WERI-Rb-1 (cell line): Measurements from ENCODE around the gene CSRP3.

Experiments used
- DNase-seq: peaks from one replicate; pipeline ENCODE4 v3.0.0-alpha.2; 2020
- H3K27ac ChIP-seq: fragments of 250-450 bp; sonication (Bioruptor Pico); 2 replicates; pipeline ENCODE4 v1.5.1; 2020; ENCODE audit warnings: mild to moderate bottlenecking, moderate library complexity
- H3K27me3 ChIP-seq: fragments of 250-450 bp; sonication (Bioruptor Pico); 2 replicates; pipeline ENCODE4 v1.5.1; 2021; ENCODE audit warnings: mild to moderate bottlenecking, low read depth, moderate library complexity; ENCODE audit not compliant: insufficient read depth, severe bottlenecking
- H3K36me3 ChIP-seq: fragments of 250-450 bp; sonication (Bioruptor Pico); 2 replicates; pipeline ENCODE4 v1.5.1; 2020; ENCODE audit warnings: mild to moderate bottlenecking, moderate library complexity
- H3K4me3 ChIP-seq: 2 replicates; pipeline ENCODE4 v1.5.1; 2011; ENCODE audit warnings: low read depth, mild to moderate bottlenecking, control low read depth, low read length
- H3K9me3 ChIP-seq: fragments of 250-450 bp; sonication (Bioruptor Pico); 2 replicates; pipeline ENCODE4 v1.5.1; 2021; ENCODE audit warnings: mild to moderate bottlenecking, moderate library complexity; ENCODE audit not compliant: severe bottlenecking
- TF ChIP-seq, protein P1 (sequence below): IDR thresholded peaks from 2 replicates; pipeline ENCODE4 v1.5.1; 2011; ENCODE audit warnings: low read depth, mild to moderate bottlenecking, control low read depth, inconsistent platforms, low read length

The CSRP3 gene

DNA sequence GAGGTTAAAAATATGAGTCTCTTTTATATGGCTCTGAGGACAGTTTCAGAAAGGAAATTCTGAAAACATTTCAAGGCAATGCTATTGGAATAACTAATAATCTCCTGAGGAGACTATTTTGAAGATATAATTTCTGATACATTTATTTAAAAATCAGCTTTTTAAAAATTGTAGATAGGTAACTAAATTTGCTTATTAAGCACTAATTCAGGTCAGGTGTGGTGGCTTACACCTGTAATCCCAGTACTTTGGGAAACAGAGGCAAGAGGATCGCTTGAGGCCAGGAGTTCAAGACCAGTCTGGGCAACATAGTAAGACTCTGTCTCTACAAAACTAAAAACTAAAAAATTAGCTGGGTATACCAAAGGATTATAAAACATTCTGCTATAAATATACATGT lies 67.8 kb downstream of the CSRP3 start:
- Histone ChIP-seq H3K36me3 (peaks cover 2% of the 10 kb centered on the region; the same call in 1 of the 2 replicates), H3K27ac (no peak overlapping the region), H3K9me3 (peaks cover 8% of the 10 kb centered on the region), H3K27me3 (no peaks in the 10 kb centered on the region), H3K4me3 (no peak overlapping the region)
- TF ChIP-seq, protein P1, sequence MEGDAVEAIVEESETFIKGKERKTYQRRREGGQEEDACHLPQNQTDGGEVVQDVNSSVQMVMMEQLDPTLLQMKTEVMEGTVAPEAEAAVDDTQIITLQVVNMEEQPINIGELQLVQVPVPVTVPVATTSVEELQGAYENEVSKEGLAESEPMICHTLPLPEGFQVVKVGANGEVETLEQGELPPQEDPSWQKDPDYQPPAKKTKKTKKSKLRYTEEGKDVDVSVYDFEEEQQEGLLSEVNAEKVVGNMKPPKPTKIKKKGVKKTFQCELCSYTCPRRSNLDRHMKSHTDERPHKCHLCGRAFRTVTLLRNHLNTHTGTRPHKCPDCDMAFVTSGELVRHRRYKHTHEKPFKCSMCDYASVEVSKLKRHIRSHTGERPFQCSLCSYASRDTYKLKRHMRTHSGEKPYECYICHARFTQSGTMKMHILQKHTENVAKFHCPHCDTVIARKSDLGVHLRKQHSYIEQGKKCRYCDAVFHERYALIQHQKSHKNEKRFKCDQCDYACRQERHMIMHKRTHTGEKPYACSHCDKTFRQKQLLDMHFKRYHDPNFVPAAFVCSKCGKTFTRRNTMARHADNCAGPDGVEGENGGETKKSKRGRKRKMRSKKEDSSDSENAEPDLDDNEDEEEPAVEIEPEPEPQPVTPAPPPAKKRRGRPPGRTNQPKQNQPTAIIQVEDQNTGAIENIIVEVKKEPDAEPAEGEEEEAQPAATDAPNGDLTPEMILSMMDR, result no peak
- no peak for DNase-seq
